Measurements from ENCODE around the gene MTTP. TPM values are rescaled to one million over a fixed set of nuclear protein-coding genes. Genes with fewer than 3 reads are reported as not detected.

Gene MTTP
- total RNA-seq, 4 donors from 2014 or later, result 8.3 to 475 (median 299) TPM

GRCh38 chr4:99593781-99594641 lies 19.4 kb downstream of the MTTP start:
- H3K27me3 ChIP-seq, result no peaks in the 10 kb centered on the region
- no peak for TF ChIP-seq POLR2A (IDR thresholded peaks at IDR 0.05)
- TF ChIP-seq CTCF (IDR thresholded peaks at IDR 0.05), result no peak
- peaks cover 0 to 19% (median 0%) of the 10 kb centered on the region in 3 donors for H3K36me3 ChIP-seq
- H3K9me3 ChIP-seq, result no peaks in the 10 kb centered on the region
- DNase-seq, result no peak
- H3K4me3 ChIP-seq, result no peak overlapping the region
- no peak overlapping the region for H3K27ac ChIP-seq
- H3K4me1 ChIP-seq, result no peaks in the 10 kb centered on the region

GRCh38 chr4:99594818-99595217 lies 20.2 kb downstream of the MTTP start:
- DNase-seq, result no peak
- Histone ChIP-seq H3K4me1 (no peaks in the 10 kb centered on the region), H3K27me3 (no peaks in the 10 kb centered on the region)

GRCh38 chr4:99606716-99607115 lies 32.1 kb downstream of the MTTP start:
- no peaks in the 10 kb centered on the region for H3K9me3 ChIP-seq
- H3K4me1 ChIP-seq, result no peaks in the 10 kb centered on the region
- TF ChIP-seq CTCF (IDR thresholded peaks at IDR 0.05), result no peak
- no peak for TF ChIP-seq POLR2A (IDR thresholded peaks at IDR 0.05)
- no peaks in the 10 kb centered on the region for H3K27me3 ChIP-seq
- H3K4me3 ChIP-seq, result no peak overlapping the region
- no peak for DNase-seq
- H3K36me3 ChIP-seq, result peaks cover 0 to 8% (median 0%) of the 10 kb centered on the region in 3 donors
- H3K27ac ChIP-seq, result no peak overlapping the region

More at GRCh38 chr4:99594818-99595217, 20.2 kb downstream of the MTTP start:
- H3K4me3 ChIP-seq, result no peak overlapping the region
- peaks cover 0 to 11% (median 0%) of the 10 kb centered on the region in 3 donors for H3K36me3 ChIP-seq
- no peaks in the 10 kb centered on the region for H3K9me3 ChIP-seq
- no peak overlapping the region for H3K27ac ChIP-seq
- TF ChIP-seq POLR2A (IDR thresholded peaks at IDR 0.05) (no peak), CTCF (IDR thresholded peaks at IDR 0.05) (no peak)

GRCh38 chr4:99608417-99608816 lies 33.8 kb downstream of the MTTP start:
- Histone ChIP-seq H3K36me3 (peaks cover 0 to 8% (median 0%) of the 10 kb centered on the region in 3 donors), H3K4me3 (no peak overlapping the region), H3K4me1 (no peaks in the 10 kb centered on the region), H3K9me3 (no peaks in the 10 kb centered on the region), H3K27me3 (no peaks in the 10 kb centered on the region), H3K27ac (no peak overlapping the region)
- no peak for DNase-seq
- TF ChIP-seq CTCF (IDR thresholded peaks at IDR 0.05), result no peak
- TF ChIP-seq POLR2A (IDR thresholded peaks at IDR 0.05), result no peak

- Histone ChIP-seq H3K27ac (no peak overlapping the region), H3K36me3 (peaks cover 0 to 13% (median 0%) of the 10 kb centered on the region in 3 donors), H3K4me3 (no peak overlapping the region), H3K27me3 (no peaks in the 10 kb centered on the region), H3K9me3 (no peaks in the 10 kb centered on the region), H3K4me1 (no peaks in the 10 kb centered on the region)
- DNase-seq, result no peak
- no peak for TF ChIP-seq CTCF (IDR thresholded peaks at IDR 0.05)
These were observed 36.1 kb downstream of the MTTP start for GRCh38 chr4:99610605-99611175.
